H1 (cell line): Measurements from ENCODE around the gene ISCA2. TPM values are rescaled to one million over a fixed set of nuclear protein-coding genes. Genes with fewer than 3 reads are reported as not detected.

Source experiments
- CTBP2 ChIP-seq: IDR thresholded peaks from 2 replicates; pipeline ENCODE4 v1.7.0; 2011; ENCODE audit warnings: borderline replicate concordance, mild to moderate bottlenecking, moderate library complexity, mixed read lengths, low read length; ENCODE audit not compliant: insufficient read depth, insufficient read length
- TAF1 ChIP-seq: IDR thresholded peaks from 2 replicates; pipeline ENCODE4 v1.6.1; 2011; ENCODE audit warnings: mild to moderate bottlenecking, low read depth, low read length
- ZNF274 ChIP-seq: IDR thresholded peaks from 2 replicates; pipeline ENCODE4 v1.7.0; 2012; ENCODE audit warnings: low read length, borderline replicate concordance; ENCODE audit errors: extremely low read depth
- polyA plus RNA-seq, 7 experiments: library from polyadenylated mRNA; depleted of rRNA in 3 of 7; stranded (reverse) in 5 of 7; unstranded in 2 of 7; fragments of >200 nt in 5 of 7; fragments of 200-250 nt in 2 of 7; gene quantifications; 1 replicate in 5 of 7; 2 replicates in 1 of 7; 4 replicates in 1 of 7; pipeline versions ENCODE4 v1.2.1 to v1.2.3, GENCODE V29; 2011 to 2013; ENCODE audit warnings: missing spikeins in 2 of 7, mixed read lengths in 2 of 7
- total RNA-seq: library from RNA; stranded (reverse); fragmentation: NEBNext Ultra II Directional; extraction: Animal tissue kit (Norgen Biotek cat#: 25700); gene quantifications from 2 replicates; pipeline ENCODE4 v1.2.1, GENCODE V29; 2021

The ISCA2 gene
- total and polyA plus RNA-seq, 2 of the 8 experiments (the other 6 are each of a cell fraction or from before 2014, with no cell fraction given): 43.5 to 78.6 TPM

DNA sequence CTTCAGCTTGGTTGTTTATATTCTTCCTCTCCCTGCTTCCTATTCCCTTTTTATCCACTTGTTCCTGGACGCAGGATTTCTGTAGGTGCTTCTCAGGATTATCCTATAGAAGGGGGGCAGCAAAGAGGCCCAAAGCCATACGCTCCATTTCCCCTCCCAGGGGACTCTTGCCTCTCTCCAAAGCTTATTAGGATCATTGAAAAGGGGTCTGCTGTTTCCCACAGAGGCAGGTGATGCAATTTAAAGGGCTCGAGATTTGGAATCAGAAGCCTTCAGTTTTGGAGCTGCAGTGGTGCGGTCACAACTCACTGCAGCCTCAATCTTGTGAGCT lies 36.0 kb upstream of the ISCA2 start (continued):
- TF ChIP-seq TAF1 (no peak), CTBP2 (no peak), ZNF274 (no peak)
